H1 (cell line): Measurements from ENCODE around the gene SLC16A8. TPM values are rescaled to one million over a fixed set of nuclear protein-coding genes. Genes with fewer than 3 reads are reported as not detected.

ENCODE experiments used
- CTCF ChIA-PET: fragments of 300-600 bp; sonication (Branson Sonifier 250); formaldehyde crosslinking; loops from one replicate; lab custom pipeline; 2021; ENCODE audit not compliant: partially characterized antibody; lab: Charles Lee
- POLR2A ChIA-PET: fragments of 300-600 bp; sonication (Branson Sonifier 250); formaldehyde crosslinking; loops from one replicate; lab custom pipeline; 2021; ENCODE audit warnings: inconsistent platforms; ENCODE audit not compliant: partially characterized antibody; lab: Charles Lee
- DNase-seq, 2 experiments: peaks; one replicate each; pipeline versions ENCODE4 v3.0.0 to v3.0.0-alpha.2; 2010 to 2022; ENCODE audit warnings: low spot score in 2 of 2, low read depth in 1 of 2, mixed read lengths in 1 of 2
- FAIRE-seq: peaks from 2 replicates; lab custom pipeline; 2011; peaks lifted over from hg19 to GRCh38; lab: Jason Lieb, UNC
- H2AFZ ChIP-seq: 2 replicates; pipeline ENCODE4 v1.8.1; 2012; ENCODE audit warnings: low read length, inconsistent platforms
- H2AK5ac ChIP-seq: 2 replicates; pipeline ENCODE4 v1.6.1; 2013; ENCODE audit warnings: low read depth, low read length
- H2BK120ac ChIP-seq: replicated peaks from 2 replicates; pipeline ENCODE3; 2013; ENCODE audit warnings: low read depth, low read length, inconsistent platforms
- H2BK12ac ChIP-seq: 2 replicates; pipeline ENCODE4 v1.6.1; 2013; ENCODE audit warnings: low read depth, low read length
- H2BK15ac ChIP-seq: 2 replicates; pipeline ENCODE4 v1.6.1; 2013; ENCODE audit warnings: low read length
- H2BK20ac ChIP-seq: 2 replicates; pipeline ENCODE4 v1.6.1; 2013; ENCODE audit warnings: low read length
- H2BK5ac ChIP-seq: 2 replicates; pipeline ENCODE4 v1.6.1; 2013; ENCODE audit warnings: low read depth, low read length
- H3K14ac ChIP-seq: 2 replicates; pipeline ENCODE4 v1.6.1; 2013; ENCODE audit warnings: inconsistent platforms; ENCODE audit not compliant: insufficient read length
- H3K18ac ChIP-seq: 2 replicates; pipeline ENCODE4 v1.6.1; 2013; ENCODE audit warnings: low read length; ENCODE audit errors: extremely low read depth
- H3K23ac ChIP-seq: 2 replicates; pipeline ENCODE4 v1.6.1; 2013; ENCODE audit warnings: inconsistent platforms; ENCODE audit not compliant: insufficient read length
- H3K23me2 ChIP-seq: 2 replicates; pipeline ENCODE4 v1.6.1; 2013; ENCODE audit warnings: low read depth, low read length
- H3K27ac ChIP-seq: 2 replicates; pipeline ENCODE4 v1.6.1; 2011; ENCODE audit warnings: low read depth, low read length, inconsistent platforms
- H3K27me3 ChIP-seq, 4 experiments: replicated peaks in 1 of 4; 1 replicate in 1 of 4; 2 replicates in 3 of 4; pipeline versions ENCODE4 v1.6.1 to v1.8.1; 2011 to 2013; ENCODE audit warnings: low read length in 3 of 4, mild to moderate bottlenecking in 3 of 4, inconsistent platforms in 2 of 4, mixed read lengths in 2 of 4, moderate library complexity in 1 of 4; ENCODE audit not compliant: control insufficient read depth in 3 of 4, insufficient read depth in 3 of 4; ENCODE audit errors: extremely low read depth in 1 of 4
- H3K36me3 ChIP-seq, 4 experiments: 2 replicates each; pipeline versions ENCODE4 v1.6.1 to v1.8.1; 2011 to 2013; ENCODE audit warnings: mild to moderate bottlenecking in 4 of 4, low read length in 3 of 4, moderate library complexity in 2 of 4, control low read depth in 1 of 4, inconsistent platforms in 1 of 4; ENCODE audit not compliant: insufficient read depth in 4 of 4, control insufficient read depth in 2 of 4
- H3K4ac ChIP-seq: replicated peaks from 2 replicates; pipeline ENCODE3; 2013; ENCODE audit warnings: low read length, low read depth, mixed read lengths, inconsistent platforms; ENCODE audit not compliant: insufficient read length
- H3K4me1 ChIP-seq, 4 experiments: replicated peaks in 1 of 4; 1 replicate in 1 of 4; 2 replicates in 3 of 4; pipeline versions ENCODE4 v1.6.1 to v1.8.1; 2011 to 2013; ENCODE audit warnings: low read length in 3 of 4, inconsistent platforms in 2 of 4, mixed read lengths in 1 of 4; ENCODE audit not compliant: insufficient read depth in 4 of 4, control insufficient read depth in 3 of 4
- H3K4me2 ChIP-seq, 2 experiments: 2 replicates each; pipeline versions ENCODE4 v1.6.1 to v1.8.1; 2011 to 2013; ENCODE audit warnings: low read depth in 2 of 2, low read length in 2 of 2, control low read depth in 1 of 2, inconsistent platforms in 1 of 2, mild to moderate bottlenecking in 1 of 2; ENCODE audit not compliant: insufficient read depth in 1 of 2
- H3K4me3 ChIP-seq, 4 experiments: fragments of 200-600, 300-600 bp in 1 of 4; sonication (generic), shearing (Covaris generic), sonication (Bioruptor Twin) in 1 of 4; 2 replicates each; pipeline versions ENCODE4 v1.5.1 to v1.8.1; 2011 to 2016; ENCODE audit warnings: low read length in 4 of 4, low read depth in 3 of 4, control low read depth in 2 of 4, inconsistent platforms in 2 of 4, mild to moderate bottlenecking in 2 of 4, mixed read lengths in 1 of 4, moderate library complexity in 1 of 4; ENCODE audit not compliant: insufficient read depth in 2 of 4; ENCODE audit errors: extremely low read depth in 1 of 4
- H3K56ac ChIP-seq: replicated peaks from 2 replicates; pipeline ENCODE3; 2013; ENCODE audit warnings: low read depth, mild to moderate bottlenecking, mixed read lengths, low read length, inconsistent platforms; ENCODE audit not compliant: insufficient read length
- H3K79me1 ChIP-seq: 2 replicates; pipeline ENCODE4 v1.6.1; 2013; ENCODE audit warnings: low read depth, low read length, control low read depth
- H3K79me2 ChIP-seq, 2 experiments: 2 replicates each; pipeline versions ENCODE4 v1.6.1 to v1.8.1; 2012 to 2013; ENCODE audit warnings: low read length in 2 of 2, mild to moderate bottlenecking in 2 of 2, inconsistent platforms in 1 of 2; ENCODE audit not compliant: insufficient read depth in 2 of 2, control insufficient read depth in 1 of 2
- H3K9ac ChIP-seq, 4 experiments: replicated peaks in 1 of 4; 1 replicate in 1 of 4; 2 replicates in 3 of 4; pipeline versions ENCODE4 v1.6.1 to v1.8.1; 2011 to 2013; ENCODE audit warnings: low read depth in 3 of 4, low read length in 3 of 4, control low read depth in 2 of 4, mild to moderate bottlenecking in 2 of 4, moderate library complexity in 2 of 4, inconsistent platforms in 1 of 4; ENCODE audit errors: extremely low read depth in 1 of 4
- H3K9me3 ChIP-seq, 2 experiments: 2 replicates each; pipeline versions ENCODE4 v1.6.1 to v1.8.1; 2012 to 2013; ENCODE audit warnings: mild to moderate bottlenecking in 2 of 2, moderate library complexity in 2 of 2, control low read depth in 1 of 2, inconsistent platforms in 1 of 2, low read depth in 1 of 2, low read length in 1 of 2, mixed read lengths in 1 of 2; ENCODE audit not compliant: insufficient read depth in 2 of 2
- H4K20me1 ChIP-seq, 2 experiments: replicated peaks in 1 of 2; 2 replicates each; pipeline versions ENCODE3 to v1.8.1; 2011 to 2013; ENCODE audit warnings: inconsistent platforms in 2 of 2, low read length in 2 of 2, mild to moderate bottlenecking in 1 of 2; ENCODE audit not compliant: insufficient read depth in 2 of 2, control insufficient read depth in 1 of 2
- H4K5ac ChIP-seq: 2 replicates; pipeline ENCODE4 v1.6.1; 2013; ENCODE audit warnings: low read length, low read depth, mixed read lengths, inconsistent platforms; ENCODE audit not compliant: insufficient read length
- H4K8ac ChIP-seq: 2 replicates; pipeline ENCODE4 v1.8.0; 2013; ENCODE audit warnings: mild to moderate bottlenecking, moderate library complexity, low read length, inconsistent platforms; ENCODE audit not compliant: insufficient read depth; ENCODE audit errors: extremely low read depth
- H4K91ac ChIP-seq: replicated peaks from 2 replicates; pipeline ENCODE3; 2013; ENCODE audit warnings: low read length, mixed read lengths, inconsistent platforms; ENCODE audit not compliant: insufficient read length
- WGBS, 2 experiments: shearing (Covaris generic) in 1 of 2; methylation state at CpG; one replicate each; pipeline versions ENCODE4 v1.1.6 to v1.1.7; 2013 to 2015; ENCODE audit warnings: low lambda C conversion rate in 2 of 2, mixed read lengths in 2 of 2, inconsistent platforms in 1 of 2, low coverage in 1 of 2, missing lambda C conversion rate in 1 of 2; ENCODE audit not compliant: insufficient replicate concordance in 2 of 2, insufficient coverage in 1 of 2, insufficient read length in 1 of 2; ENCODE audit errors: extremely low coverage in 1 of 2, missing lambda C conversion rate in 1 of 2; 5-methylcytosine and 5-hydroxymethylcytosine counted together
- polyA plus RNA-seq, 7 experiments: library from polyadenylated mRNA; depleted of rRNA in 3 of 7; stranded (reverse) in 5 of 7; unstranded in 2 of 7; fragments of >200 nt in 5 of 7; fragments of 200-250 nt in 2 of 7; gene quantifications; 1 replicate in 5 of 7; 2 replicates in 1 of 7; 4 replicates in 1 of 7; pipeline versions ENCODE4 v1.2.1 to v1.2.3, GENCODE V29; 2011 to 2013; ENCODE audit warnings: missing spikeins in 2 of 7, mixed read lengths in 2 of 7
- total RNA-seq: library from RNA; stranded (reverse); fragmentation: NEBNext Ultra II Directional; extraction: Animal tissue kit (Norgen Biotek cat#: 25700); gene quantifications from 2 replicates; pipeline ENCODE4 v1.2.1, GENCODE V29; 2021

The SLC16A8 gene
- total and polyA plus RNA-seq, 2 of the 8 experiments (the other 6 are each of a cell fraction or from before 2014, with no cell fraction given), result 0.70 TPM; not detected in 1

DNA sequence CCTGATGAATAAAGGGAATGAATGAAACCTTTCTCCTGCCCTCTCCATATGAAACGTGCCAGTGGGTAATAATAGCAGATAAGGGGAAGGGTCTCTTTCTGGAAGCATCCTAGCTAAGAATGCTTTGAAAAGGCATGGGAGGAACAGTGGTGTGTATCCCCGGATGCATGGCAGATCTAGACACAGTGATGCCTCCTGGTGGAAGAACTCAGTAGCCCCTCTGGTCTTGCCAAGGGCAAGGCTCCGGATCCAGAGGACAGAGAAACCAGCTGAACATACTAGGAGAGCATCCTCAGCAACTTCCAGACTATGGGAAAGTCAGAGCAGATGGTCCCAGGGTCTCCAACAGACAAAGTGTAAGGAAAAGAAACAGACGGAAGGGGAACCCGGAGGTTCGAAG is 20.1 kb upstream of the SLC16A8 start:
- H3K79me1 ChIP-seq, result no peaks in the 10 kb centered on the region
- H3K23ac ChIP-seq, result no peak overlapping the region
- no peaks in the 10 kb centered on the region for H3K9me3 ChIP-seq
- FAIRE-seq (peak; percentile 83), DNase-seq (peak in 1 of 2 experiments; percentile 65)
- no peak overlapping the region for H2BK5ac ChIP-seq
- no peak overlapping the region for H3K9ac ChIP-seq
- no peak overlapping the region for H2AFZ ChIP-seq
- H3K18ac ChIP-seq, result no peak overlapping the region
- H4K5ac ChIP-seq, result no peak overlapping the region
- H3K23me2 ChIP-seq, result 0 out of 2 replicates have a peak, but pooled peaks cover 1% of the 10 kb centered on the region
- H2BK120ac ChIP-seq, result no peak overlapping the region
- H3K4me3 ChIP-seq, result no peak overlapping the region
- no peaks in the 10 kb centered on the region for H3K4me1 ChIP-seq
- no peaks in the 10 kb centered on the region for H3K36me3 ChIP-seq
- H3K79me2 ChIP-seq, result no peaks in the 10 kb centered on the region
- no peaks in the 10 kb centered on the region for H3K27me3 ChIP-seq
- H2BK12ac ChIP-seq, result no peak overlapping the region
- no peak overlapping the region for H2AK5ac ChIP-seq
- no peak overlapping the region for H2BK20ac ChIP-seq
- H3K14ac ChIP-seq, result no peak overlapping the region
- H4K20me1 ChIP-seq, result peaks cover 0 to 2% of the 10 kb centered on the region in 2 experiments
- no peak overlapping the region for H3K56ac ChIP-seq
- H3K27ac ChIP-seq, result no peak overlapping the region
- no peak overlapping the region for H2BK15ac ChIP-seq
- ChIA-PET POLR2A (interaction anchor here (1.0 to 1.2 kb wide), 4 partner anchors 10 to 52 kb away, joined by 3 to 4 read pairs (median 4); no protein-coding TSS in a partner anchor), CTCF (interaction anchor here (0.6 to 13.7 kb wide), 20 partner anchors 7 to 468 kb away, joined by 3 to 264 read pairs (median 4); partner anchors contain the start of genes BAIAP2L2, PICK1 and SLC16A8)
- 72% methylated on average over 6 of the region's 6 CpGs; no CpG with 5 or more reads in 1 of the 2 experiments for WGBS, 2 experiments
- H4K8ac ChIP-seq, result no peak overlapping the region
- H4K91ac ChIP-seq, result no peak overlapping the region
- no peak overlapping the region for H3K4ac ChIP-seq
- H3K4me2 ChIP-seq, result no peak overlapping the region
